Liver (tissue), 3 donors: ENCODE data around the gene WDR1.

Source experiments
- ATF3 ChIP-seq: IDR thresholded peaks from 2 replicates; pipeline ENCODE4 v1.6.1; 2016; ENCODE audit warnings: antibody characterized with exemption
- CTCF ChIP-seq: fragments of 150-350 bp; IDR thresholded peaks from 2 replicates; pipeline ENCODE4 v1.5.1; 2017; ENCODE audit warnings: improper control_type of control experiment, low read depth, low read length; ENCODE audit not compliant: missing input control
- EGR1 ChIP-seq, 2 donors: IDR thresholded peaks; 2 replicates each; pipeline ENCODE4 v1.6.1; 2016 to 2018; ENCODE audit warnings: antibody characterized with exemption in 2 of 2, low read depth in 2 of 2
- FOXA1 ChIP-seq: IDR thresholded peaks from 2 replicates; pipeline ENCODE4 v1.6.1; 2016; ENCODE audit warnings: antibody characterized with exemption
- HNF4G ChIP-seq: IDR thresholded peaks from 2 replicates; pipeline ENCODE4 v1.6.1; 2016; ENCODE audit warnings: antibody characterized with exemption
- JUND ChIP-seq, 2 donors: IDR thresholded peaks; 2 replicates each; pipeline ENCODE4 v1.6.1; 2016; ENCODE audit warnings: antibody characterized with exemption in 2 of 2
- MAX ChIP-seq: IDR thresholded peaks from 2 replicates; pipeline ENCODE4 v1.6.1; 2016; ENCODE audit warnings: antibody characterized with exemption
- RAD21 ChIP-seq, 2 donors: IDR thresholded peaks; 2 replicates each; pipeline ENCODE4 v1.6.1; 2016; ENCODE audit warnings: antibody characterized with exemption in 2 of 2, mild to moderate bottlenecking in 2 of 2
- REST ChIP-seq: IDR thresholded peaks from 2 replicates; pipeline ENCODE4 v1.6.1; 2016; ENCODE audit warnings: antibody characterized with exemption, mild to moderate bottlenecking
- SP1 ChIP-seq: IDR thresholded peaks from 2 replicates; pipeline ENCODE4 v1.6.1; 2018; ENCODE audit warnings: antibody characterized with exemption, mild to moderate bottlenecking
- YY1 ChIP-seq: IDR thresholded peaks from 2 replicates; pipeline ENCODE4 v1.6.1; 2016; ENCODE audit warnings: antibody characterized with exemption, mild to moderate bottlenecking
- donor health status: healthy.
- donor health status: healthy.

- no peak for TF ChIP-seq CTCF
- no peak for TF ChIP-seq SP1
- TF ChIP-seq RAD21 (IDR thresholded peaks at IDR 0.05) = no peak
- no peak for TF ChIP-seq REST
- TF ChIP-seq MAX = no peak
- no peak for TF ChIP-seq EGR1 (IDR thresholded peaks at IDR 0.05; ENCODE audit: low read depth in 2 of 2)
- no peak for TF ChIP-seq ATF3
- no peak for TF ChIP-seq HNF4G
- TF ChIP-seq YY1 = no peak
- no peak for TF ChIP-seq JUND (IDR thresholded peaks at IDR 0.05)
- no peak for TF ChIP-seq FOXA1
Measured at GRCh38 chr4:10069075-10069642, 47.4 kb downstream of the WDR1 start.
